ENCODE measurements around the gene FAM169A.

- TF ChIP-seq CTCF (IDR thresholded peaks at IDR 0.05) = no peak
- TF ChIP-seq POLR2A (IDR thresholded peaks at IDR 0.05) = no peak
- TF ChIP-seq POLR2AphosphoS5 (IDR thresholded peaks at IDR 0.05) = no peak
- no peak for TF ChIP-seq EP300 (IDR thresholded peaks at IDR 0.05)
These were observed 64.2 kb downstream of the FAM169A start for GRCh38 chr5:74801941-74802340.
